Activated CD4-positive, alpha-beta T cell treated with anti-CD3 and anti-CD28 coated beads, Interleukin-2, amount 10 ng/mL, durations not matched to agents 24 days and 14 days (primary cell): ENCODE data around the gene BSCL2. TPM values are rescaled to one million over a fixed set of nuclear protein-coding genes. Genes with fewer than 3 reads are reported as not detected.

ENCODE experiments used
- DNase-seq: peaks from one replicate; pipeline ENCODE4 v3.0.0; 2022
- H3K27ac Mint-ChIP-seq: one replicate; pipeline ENCODE4 v1.8.0; 2022; ENCODE audit warnings: mild to moderate bottlenecking, mixed read lengths
- H3K27me3 Mint-ChIP-seq: one replicate; pipeline ENCODE4 v1.8.0; 2022; ENCODE audit warnings: mixed read lengths
- H3K36me3 Mint-ChIP-seq: one replicate; pipeline ENCODE4 v1.8.0; 2022; ENCODE audit warnings: low read depth, mild to moderate bottlenecking, mixed read lengths
- H3K4me1 Mint-ChIP-seq: one replicate; pipeline ENCODE4 v1.8.0; 2021; ENCODE audit warnings: mixed read lengths
- H3K4me3 Mint-ChIP-seq: one replicate; pipeline ENCODE4 v1.8.0; 2022; ENCODE audit warnings: mild to moderate bottlenecking, moderate library complexity, mixed read lengths
- H3K9me3 Mint-ChIP-seq: one replicate; pipeline ENCODE4 v1.8.0; 2021; ENCODE audit warnings: mixed read lengths
- intact Hi-C: fragments of 100-400 bp; cut with micrococcal nuclease; formaldehyde crosslinking; loops from one replicate; pipeline ENCODE4 v1.15.1; 2023
- total RNA-seq: library from RNA; stranded (reverse); gene quantifications from 2 replicates; pipeline ENCODE4 v1.2.3, GENCODE V29; 2022

BSCL2 gene
- total RNA-seq, 1 donor from 2014 or later: 32.4 TPM

DNA sequence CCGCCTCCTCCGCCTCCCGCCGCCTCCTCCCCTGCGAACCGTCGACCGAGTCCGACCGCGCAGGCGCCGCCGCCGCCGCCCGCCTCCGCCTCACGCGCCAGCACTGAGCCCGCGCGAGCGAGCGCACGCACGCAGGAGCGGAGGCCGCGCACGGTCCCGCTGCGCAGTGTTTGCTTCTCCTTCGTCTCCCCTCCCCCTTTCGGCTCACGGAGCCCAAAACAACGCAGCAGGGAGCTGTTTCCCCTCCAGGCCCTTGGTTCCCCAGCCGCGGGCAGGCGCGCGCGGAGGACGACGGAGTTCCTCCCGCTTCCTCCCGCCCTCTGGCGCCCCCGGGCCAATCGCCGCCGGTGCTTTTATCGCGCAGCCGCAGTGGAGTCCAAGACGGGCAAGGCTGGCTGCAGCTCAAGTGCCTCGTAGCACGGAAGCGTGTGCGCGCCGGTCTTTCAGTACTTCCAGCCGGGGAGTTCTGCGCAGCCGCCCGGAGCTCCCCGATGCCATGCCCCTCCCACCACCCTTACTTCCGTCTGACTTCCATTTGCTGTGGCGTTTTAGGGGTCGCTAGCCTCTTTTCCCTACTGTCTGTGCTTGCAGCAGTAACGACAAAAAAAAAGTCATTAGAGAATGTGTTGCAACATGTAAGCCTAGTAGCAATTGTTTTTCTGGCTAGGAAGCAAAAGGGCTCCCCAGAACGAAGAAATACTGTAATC lies 20.1 kb upstream of the BSCL2 start, which contains the start of gene HNRNPUL2:
HNRNPUL2 (minus strand) TSS at position 293 of the 707 bp plus-strand sequence. CDS start 301 bp downstream, outside the sequence.
- intact Hi-C loops: loop anchor here (1.0 to 5.0 kb wide), 8 partner anchors 18 to 136 kb away; partner anchors contain the start of genes LBHD1, TAF6L, TMEM179B and TUT1
- peak within 1 kb of the TSS; percentile 93 for H3K4me3 Mint-ChIP-seq
- H3K9me3 Mint-ChIP-seq: no peaks in the 10 kb centered on the region
- peaks cover 37% of the 10 kb centered on the region for H3K4me1 Mint-ChIP-seq
- peak; percentile 100 for DNase-seq
- peaks cover 2% of the 10 kb centered on the region for H3K27me3 Mint-ChIP-seq
- peaks cover 59% of the 10 kb centered on the region for H3K36me3 Mint-ChIP-seq
- peak within 1 kb of the TSS; percentile 99 for H3K27ac Mint-ChIP-seq

GRCh38 chr11:62726915-62727164 lies 19.6 kb upstream of the BSCL2 start:
- Mint-ChIP-seq H3K9me3 (no peaks in the 10 kb centered on the region), H3K27ac (peak overlapping the region; percentile 99), H3K27me3 (peaks cover 2% of the 10 kb centered on the region), H3K36me3 (peaks cover 64% of the 10 kb centered on the region), H3K4me1 (peaks cover 41% of the 10 kb centered on the region), H3K4me3 (peak overlapping the region; percentile 93)
- no peak for DNase-seq
- intact Hi-C loops: loop anchor here (1.0 to 5.0 kb wide), 8 partner anchors 18 to 136 kb away; partner anchors contain the start of genes LBHD1, TAF6L, TMEM179B and TUT1

DNA sequence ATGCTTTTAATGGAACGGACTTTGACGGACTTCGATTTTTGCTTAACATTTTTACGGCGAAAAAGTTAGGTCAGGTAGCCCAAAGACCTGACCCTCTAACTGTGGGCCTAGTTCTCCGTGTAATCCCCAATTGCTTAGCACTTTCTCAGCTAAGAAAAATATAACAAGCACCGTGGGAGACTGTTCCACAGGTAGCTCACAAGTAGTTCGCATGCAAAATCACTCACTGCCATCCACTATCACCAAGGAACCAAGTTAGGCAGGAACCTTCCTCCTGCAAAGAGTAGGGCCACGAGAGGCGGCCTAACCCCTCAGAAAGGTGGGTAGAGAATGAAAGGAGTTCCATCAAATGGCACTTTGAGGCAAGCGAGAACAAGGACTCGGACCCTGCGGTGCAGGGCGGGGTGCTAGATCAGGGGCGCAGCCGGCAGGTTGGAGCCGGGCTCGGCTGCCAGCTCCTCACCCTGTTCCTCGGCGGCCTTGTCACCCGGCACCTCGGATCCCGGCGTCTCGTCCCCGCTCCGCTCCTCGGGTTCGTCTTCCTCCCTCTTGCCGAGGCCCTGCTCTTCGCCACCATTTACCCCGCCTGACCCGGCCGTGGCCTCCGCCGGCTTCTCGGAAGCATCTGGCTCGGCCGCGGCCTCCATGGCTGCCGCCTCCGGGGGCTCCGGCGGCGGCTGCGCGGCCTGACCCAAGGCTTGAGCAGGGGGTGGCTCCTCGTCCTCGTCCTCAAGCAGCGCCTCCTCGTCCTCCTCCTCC lies 19.1 kb upstream of the BSCL2 start:
- DNase-seq: peak; percentile 60
- intact Hi-C loops: loop anchor here (2.0 to 5.0 kb wide), 3 partner anchors 54 to 128 kb away; partner anchors contain the start of genes LBHD1 and UQCC3
- H3K4me1 Mint-ChIP-seq: peaks cover 44% of the 10 kb centered on the region

DNA sequence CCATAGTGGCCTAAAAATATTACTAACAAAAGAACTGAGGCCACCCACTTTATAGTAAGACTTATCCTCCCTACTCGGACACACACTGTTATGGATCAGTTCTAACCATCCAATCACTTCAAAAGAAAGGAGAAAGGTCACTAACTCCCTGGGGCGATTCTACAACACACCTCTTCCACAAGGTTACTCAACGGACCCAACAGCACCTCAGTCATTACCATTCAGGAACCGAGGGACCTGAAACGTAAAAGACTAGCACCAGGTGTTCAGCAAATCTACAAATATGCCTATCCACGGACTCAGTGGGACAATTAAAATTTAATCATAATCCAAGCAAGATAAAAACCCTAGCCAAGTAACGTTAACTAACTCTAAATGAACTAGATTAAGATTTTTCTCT lies 18.4 kb upstream of the BSCL2 start:
- peak overlapping the region; percentile 99 for H3K27ac Mint-ChIP-seq
- H3K4me3 Mint-ChIP-seq: peak overlapping the region; percentile 93
- H3K9me3 Mint-ChIP-seq: no peaks in the 10 kb centered on the region
- peaks cover 2% of the 10 kb centered on the region for H3K27me3 Mint-ChIP-seq
- DNase-seq: peak; percentile 64
- intact Hi-C loops: loop anchor here (2.0 to 5.0 kb wide), 3 partner anchors 53 to 127 kb away; partner anchors contain the start of genes LBHD1 and UQCC3
- H3K36me3 Mint-ChIP-seq: peaks cover 70% of the 10 kb centered on the region
- peaks cover 48% of the 10 kb centered on the region for H3K4me1 Mint-ChIP-seq

More for the DNA sequence above, 19.1 kb upstream of the BSCL2 start:
- peaks cover 66% of the 10 kb centered on the region for H3K36me3 Mint-ChIP-seq
- peaks cover 2% of the 10 kb centered on the region for H3K27me3 Mint-ChIP-seq
- H3K9me3 Mint-ChIP-seq: no peaks in the 10 kb centered on the region
- H3K4me3 Mint-ChIP-seq: peak overlapping the region; percentile 93
- peak overlapping the region; percentile 99 for H3K27ac Mint-ChIP-seq

- Mint-ChIP-seq H3K36me3 (peaks cover 78% of the 10 kb centered on the region), H3K4me1 (peaks cover 48% of the 10 kb centered on the region), H3K9me3 (no peaks in the 10 kb centered on the region), H3K27ac (peak overlapping the region; percentile 9), H3K27me3 (peaks cover 2% of the 10 kb centered on the region), H3K4me3 (peak overlapping the region; percentile 93)
- intact Hi-C loops: no loop called here
- DNase-seq: no peak
Observed at GRCh38 chr11:62724171-62724570, 16.9 kb upstream of the BSCL2 start.

- Mint-ChIP-seq H3K36me3 (peaks cover 90% of the 10 kb centered on the region), H3K9me3 (no peaks in the 10 kb centered on the region), H3K27me3 (no peaks in the 10 kb centered on the region), H3K4me1 (peaks cover 56% of the 10 kb centered on the region), H3K27ac (peak overlapping the region; percentile 48), H3K4me3 (no peak overlapping the region)
- intact Hi-C loops: no loop called here
- no peak for DNase-seq
Observed at GRCh38 chr11:62721994-62722393, 14.8 kb upstream of the BSCL2 start.

DNA sequence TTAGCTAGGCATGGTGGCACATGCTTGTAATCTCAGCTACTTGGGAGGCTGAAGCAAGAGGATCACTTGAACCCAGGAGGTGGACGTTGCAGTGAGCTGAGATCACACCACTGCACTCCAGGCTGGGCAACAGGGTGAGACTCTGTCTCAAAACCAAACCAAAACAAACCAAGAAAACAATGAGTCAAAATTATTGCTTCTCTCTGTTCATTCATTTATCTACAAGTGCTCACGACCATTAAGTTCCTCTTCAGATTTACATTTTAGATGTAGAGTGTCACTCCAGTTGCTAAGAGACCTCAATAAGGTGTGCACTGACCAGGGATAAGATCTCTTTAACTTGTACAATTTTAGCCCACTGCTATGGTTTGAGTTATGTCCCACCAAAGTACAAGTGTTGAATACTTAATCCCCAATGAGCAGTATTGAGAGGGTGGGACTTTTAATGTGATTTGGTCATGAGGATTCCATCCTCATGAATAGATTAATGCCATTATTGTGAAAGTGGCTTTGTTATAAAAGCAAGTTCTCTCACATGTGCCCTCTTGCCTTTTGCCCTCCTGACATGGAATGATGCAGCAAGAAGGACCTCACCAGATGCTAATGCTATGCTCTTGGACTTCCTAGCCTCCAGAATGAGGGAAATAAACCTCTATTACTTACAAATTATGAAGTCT lies 12.2 kb upstream of the BSCL2 start:
- H3K4me1 Mint-ChIP-seq: peaks cover 66% of the 10 kb centered on the region
- no peak for DNase-seq
- no peak overlapping the region for H3K4me3 Mint-ChIP-seq
- no peaks in the 10 kb centered on the region for H3K27me3 Mint-ChIP-seq
- intact Hi-C loops: no loop called here
- H3K36me3 Mint-ChIP-seq: peaks cover 88% of the 10 kb centered on the region
- H3K27ac Mint-ChIP-seq: peak overlapping the region; percentile 37
- H3K9me3 Mint-ChIP-seq: no peaks in the 10 kb centered on the region

DNA sequence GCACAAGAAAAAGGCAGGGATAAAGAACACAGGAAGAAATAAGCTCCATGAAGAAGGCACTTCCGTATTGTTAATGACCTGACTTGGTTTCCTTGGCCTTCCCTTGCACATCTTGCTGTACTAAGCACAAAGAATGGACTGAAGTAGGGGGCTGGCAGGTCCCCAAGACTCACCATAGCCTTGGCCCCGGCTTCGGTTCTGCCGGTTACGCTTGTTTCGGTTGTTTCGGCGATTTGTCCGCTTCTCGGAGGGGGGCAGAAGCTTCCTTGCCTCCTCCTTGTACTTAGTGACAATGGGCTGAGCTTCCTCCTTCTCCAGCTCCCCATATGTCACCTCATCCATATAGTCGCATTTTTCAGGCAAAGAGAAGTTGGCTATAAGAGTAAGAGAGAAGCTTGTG lies 9.6 kb upstream of the BSCL2 start:
- no peak for DNase-seq
- Mint-ChIP-seq H3K27ac (no peak overlapping the region), H3K27me3 (no peaks in the 10 kb centered on the region), H3K36me3 (peaks cover 84% of the 10 kb centered on the region), H3K9me3 (no peaks in the 10 kb centered on the region), H3K4me1 (peaks cover 66% of the 10 kb centered on the region), H3K4me3 (no peak overlapping the region)
- intact Hi-C loops: no loop called here

DNA sequence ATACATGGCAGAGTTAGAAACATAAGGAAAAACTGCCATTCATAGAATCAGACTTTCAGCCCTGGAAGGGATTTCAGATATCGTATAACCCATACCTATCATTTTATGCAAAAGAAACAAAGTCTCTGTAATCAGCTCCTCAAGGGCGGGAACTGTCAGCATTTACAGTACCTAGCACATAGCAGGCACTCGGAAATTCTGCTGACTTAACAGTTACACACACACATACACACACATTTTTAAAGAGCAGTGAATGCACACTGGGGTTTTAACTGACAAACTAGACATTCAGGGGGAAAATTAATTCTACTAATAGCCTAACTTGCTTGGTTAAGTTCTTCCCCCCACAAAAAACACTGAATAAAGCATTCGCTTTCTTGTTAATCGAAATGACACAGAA lies 9.0 kb upstream of the BSCL2 start:
- peak overlapping the region; percentile 37 for H3K27ac Mint-ChIP-seq

DNA sequence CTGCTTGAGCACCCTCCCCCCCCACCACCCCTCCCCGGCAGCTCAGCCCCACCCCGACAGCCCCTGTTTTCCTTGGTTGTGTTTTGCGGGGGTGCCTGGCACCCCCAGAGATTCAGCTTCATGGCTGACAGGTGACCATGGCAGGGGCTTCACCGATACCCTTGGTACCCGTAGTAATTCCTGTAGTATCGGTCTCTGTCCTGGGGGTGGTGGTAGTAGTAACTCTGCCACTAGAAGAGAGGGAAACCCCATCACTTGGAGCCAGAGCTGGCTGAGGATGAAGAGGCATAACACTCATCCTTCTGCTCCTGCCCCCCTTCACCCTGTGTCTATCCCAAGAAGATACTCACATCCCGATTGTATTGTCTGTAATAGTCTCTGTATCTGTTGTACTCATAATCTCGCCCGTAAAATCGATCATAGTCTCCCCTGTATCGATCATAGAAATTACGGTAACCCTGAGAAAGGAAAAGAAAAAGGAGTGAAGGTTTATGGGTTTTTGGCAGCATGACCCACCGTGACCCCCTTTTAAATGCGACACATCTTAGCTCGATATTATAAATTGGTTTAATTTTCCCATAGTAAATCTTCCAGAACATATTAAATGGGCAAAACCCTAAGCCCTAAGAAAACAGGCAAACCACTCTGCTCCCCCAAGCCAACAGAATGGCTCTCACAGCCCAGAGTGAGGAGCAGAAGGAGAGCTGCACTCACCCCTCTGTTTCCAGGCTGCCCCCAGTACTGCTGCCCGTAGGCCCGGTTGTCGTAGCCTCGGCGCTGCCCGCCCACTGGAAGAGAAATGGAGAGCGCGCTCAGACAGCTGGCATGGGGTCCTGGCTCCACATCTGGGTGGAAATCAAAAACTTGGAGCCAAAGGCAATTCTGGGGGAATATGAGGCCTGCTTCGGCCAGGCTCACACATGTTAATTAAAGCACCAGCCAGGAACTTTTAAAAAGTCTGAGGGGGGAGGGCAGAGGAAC lies 8.2 kb upstream of the BSCL2 start:
- Mint-ChIP-seq H3K4me1 (peaks cover 58% of the 10 kb centered on the region), H3K4me3 (peak overlapping the region; percentile 37), H3K36me3 (peaks cover 85% of the 10 kb centered on the region), H3K27ac (peak overlapping the region; percentile 80), H3K9me3 (no peaks in the 10 kb centered on the region), H3K27me3 (no peaks in the 10 kb centered on the region)
- intact Hi-C loops: no loop called here
- no peak for DNase-seq

More for the DNA sequence above, 9.0 kb upstream of the BSCL2 start:
- no peak for DNase-seq
- Mint-ChIP-seq H3K4me3 (no peak overlapping the region), H3K27me3 (no peaks in the 10 kb centered on the region), H3K36me3 (peaks cover 84% of the 10 kb centered on the region), H3K9me3 (no peaks in the 10 kb centered on the region), H3K4me1 (peaks cover 62% of the 10 kb centered on the region)
- intact Hi-C loops: no loop called here

DNA sequence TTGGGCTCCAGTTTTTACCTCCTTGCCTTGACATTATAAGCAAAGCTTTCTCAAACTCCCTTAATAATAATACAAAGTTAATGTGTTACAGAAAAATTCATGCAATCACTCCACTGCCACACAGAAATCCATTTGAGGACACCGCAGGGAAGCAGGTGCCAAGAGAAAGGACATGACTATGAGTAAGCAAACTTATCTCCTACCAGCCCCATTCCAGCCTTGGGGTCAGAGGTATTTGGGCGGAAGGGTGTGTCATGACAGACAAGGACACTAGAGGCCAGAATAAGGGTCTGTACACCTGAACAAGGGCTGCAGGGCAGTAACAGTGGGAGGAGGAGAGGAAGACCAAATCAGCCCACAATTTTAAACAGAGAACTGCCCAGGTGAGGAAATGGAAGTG lies 6.1 kb upstream of the BSCL2 start:
- peak; percentile 64 for DNase-seq
- Mint-ChIP-seq H3K9me3 (no peaks in the 10 kb centered on the region), H3K27ac (peak overlapping the region; percentile 92), H3K4me3 (peak overlapping the region; percentile 75), H3K36me3 (peaks cover 83% of the 10 kb centered on the region), H3K27me3 (no peaks in the 10 kb centered on the region), H3K4me1 (peaks cover 62% of the 10 kb centered on the region)
- intact Hi-C loops: no loop called here

DNA sequence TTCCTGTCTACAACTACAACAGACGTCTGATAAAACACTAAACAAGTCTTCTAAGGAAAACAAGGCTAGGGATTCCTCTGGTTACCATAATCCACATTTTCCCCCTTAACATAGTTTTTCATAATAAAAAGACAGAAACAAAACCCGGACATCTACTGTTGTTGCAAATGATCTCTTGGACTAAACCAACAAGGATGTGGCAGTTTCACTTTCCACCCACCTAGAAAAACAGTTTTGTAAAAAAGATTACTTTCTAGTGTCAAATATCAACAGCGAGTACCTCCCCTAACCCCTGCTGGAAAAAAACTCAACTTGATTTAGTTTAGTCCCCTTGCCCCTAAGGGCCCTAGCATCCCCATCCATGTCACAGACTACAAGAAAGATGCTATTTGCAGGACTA lies 5.6 kb upstream of the BSCL2 start:
- Mint-ChIP-seq H3K27ac (peak overlapping the region; percentile 92), H3K4me3 (peak overlapping the region; percentile 75), H3K36me3 (peaks cover 79% of the 10 kb centered on the region), H3K27me3 (no peaks in the 10 kb centered on the region), H3K9me3 (no peaks in the 10 kb centered on the region), H3K4me1 (peaks cover 62% of the 10 kb centered on the region)
- intact Hi-C loops: no loop called here
- DNase-seq: peak; percentile 74
